T-helper 2 cell treated with Interferon-gamma antibody and Interleukin-4, amounts not matched to agents 100 ng/mL and 5 ng/mL, for 36 hours (primary cell): ENCODE results near the gene TMCC3. TPM values are rescaled to one million over a fixed set of nuclear protein-coding genes. Genes with fewer than 3 reads are reported as not detected.
"Not testable (repeated sequence)": the region's sequence is repeated elsewhere in the genome, so short reads cannot be mapped to it uniquely, and the experiment has no call there.

Source experiments
- intact Hi-C: fragments of 100-400 bp; cut with micrococcal nuclease; formaldehyde crosslinking; loops from one replicate; pipeline ENCODE4 v1.15.1; 2023
- total RNA-seq: library from RNA; stranded (reverse); gene quantifications from 2 replicates; pipeline ENCODE4 v1.2.3, GENCODE V29; 2022

TMCC3 gene
- total RNA-seq, 1 donor from 2014 or later = not detected

DNA sequence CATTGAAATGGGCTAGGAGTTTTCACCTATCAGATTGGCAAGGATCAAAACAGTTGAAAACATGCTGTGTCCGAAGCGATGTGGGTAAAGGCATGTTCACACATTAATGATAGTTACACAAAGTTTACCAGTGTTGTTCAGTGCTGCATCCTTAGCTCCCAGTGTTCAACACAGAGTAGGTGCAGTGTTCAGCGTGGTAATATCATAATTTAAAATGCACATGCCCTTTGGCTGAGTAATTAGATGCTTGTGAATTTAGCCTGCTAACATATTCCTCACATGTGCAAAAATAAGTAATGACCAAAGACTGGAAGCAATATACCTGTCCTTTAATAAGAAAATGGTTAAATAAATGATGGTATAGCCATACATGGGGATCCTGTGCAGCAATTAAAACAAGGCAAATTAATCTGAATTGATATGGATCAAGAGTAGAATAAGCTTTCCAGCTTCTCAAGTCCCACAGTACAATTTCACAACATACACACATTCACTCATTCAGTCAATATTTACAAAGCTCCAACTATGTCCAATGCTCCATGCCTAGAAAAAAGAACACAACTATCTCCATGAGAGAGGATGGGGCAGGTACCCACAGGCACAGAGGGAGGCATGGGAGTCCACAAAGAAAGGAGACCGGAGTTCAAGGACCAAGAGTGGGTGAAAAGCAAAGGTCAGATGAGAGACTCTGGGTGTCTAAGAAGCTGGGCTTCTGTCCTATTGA, 12.8 kb downstream of the TMCC3 start:
- intact Hi-C loops = no loop called here

DNA sequence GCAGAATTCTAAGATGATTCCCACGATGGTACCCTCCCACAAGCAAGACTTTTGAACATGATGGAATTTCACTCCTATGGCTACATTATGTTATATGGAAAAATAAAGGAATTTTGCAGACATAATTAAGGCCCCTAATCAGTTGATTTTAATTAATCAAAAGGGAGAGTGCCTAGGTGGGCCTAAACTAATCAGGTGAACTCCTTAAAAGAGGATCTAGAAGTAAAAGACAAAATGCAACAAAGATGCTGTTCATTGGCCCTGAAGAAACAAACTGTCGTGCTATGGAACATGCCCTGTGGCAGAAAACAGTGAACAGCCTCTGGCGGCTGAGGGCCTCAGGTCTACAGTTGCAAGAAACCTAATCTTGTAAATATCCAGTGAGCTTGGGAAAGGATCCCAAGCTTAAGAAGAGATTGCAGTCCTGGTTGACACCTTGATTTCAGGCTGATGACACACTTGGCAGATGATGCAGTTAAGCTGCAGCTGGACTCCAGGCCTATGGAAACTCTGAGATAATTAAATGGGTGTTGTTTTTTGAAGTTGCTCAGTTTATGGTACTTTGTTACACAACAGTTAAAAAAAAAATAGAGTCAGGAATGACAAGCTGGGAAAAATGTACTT, 13.8 kb downstream of the TMCC3 start:
- intact Hi-C loops = no loop called here

DNA sequence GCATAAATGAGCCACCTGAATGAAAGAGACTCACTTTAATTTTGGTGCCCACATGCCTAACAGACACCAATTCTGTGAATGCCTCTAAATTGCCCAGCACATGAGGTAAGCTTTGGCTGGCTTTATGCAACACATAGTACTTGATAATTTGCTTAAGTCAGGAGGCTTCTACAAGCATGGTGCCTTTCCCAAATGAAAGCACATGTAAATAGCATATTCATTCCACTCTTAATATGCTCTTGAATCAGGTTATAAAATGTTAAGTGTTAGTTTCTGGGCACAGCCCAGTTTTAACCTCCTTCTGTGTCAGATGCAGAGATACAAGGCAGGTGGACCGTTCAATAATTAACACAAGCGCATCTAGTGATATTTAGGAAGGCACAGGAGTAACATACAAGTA, 15.6 kb downstream of the TMCC3 start:
- intact Hi-C loops = no loop called here

DNA sequence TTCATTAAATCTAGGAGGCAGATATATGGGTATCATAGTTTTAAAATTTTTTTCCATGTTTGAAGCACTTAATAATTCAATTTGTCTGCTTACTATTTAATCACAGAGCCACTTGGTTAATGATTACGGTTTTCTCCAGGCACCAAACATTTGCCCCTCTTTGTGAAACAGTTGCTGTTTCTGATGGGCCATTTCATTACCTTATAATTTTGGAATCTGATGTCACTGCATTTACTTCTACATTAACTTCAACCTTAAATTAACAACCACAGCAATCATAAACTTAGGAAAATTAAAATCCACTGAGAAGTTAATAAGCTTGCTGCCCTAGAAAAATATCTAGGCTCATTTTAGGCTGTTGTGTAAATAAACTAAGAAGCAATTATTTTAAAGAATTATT, 17.0 kb downstream of the TMCC3 start:
- intact Hi-C loops = no loop called here

DNA sequence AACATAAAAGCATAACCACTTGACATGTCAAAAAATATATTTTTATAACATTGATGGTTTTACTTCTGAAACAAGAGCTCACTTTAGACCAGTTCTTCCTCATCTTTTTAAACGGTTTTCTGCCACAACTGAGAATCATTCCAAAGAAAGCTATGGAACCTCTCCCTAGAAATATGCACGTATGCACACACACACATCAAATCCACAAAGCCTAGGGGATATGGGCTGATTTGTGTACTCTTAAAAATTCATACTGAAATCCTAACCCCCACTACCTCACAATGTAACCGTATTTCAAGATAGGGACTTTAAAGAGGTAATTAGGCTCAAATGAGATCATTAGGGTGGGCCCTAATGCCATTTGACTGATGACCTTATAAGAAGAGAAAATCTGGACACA, 19.3 kb downstream of the TMCC3 start:
- intact Hi-C loops = no loop called here

DNA sequence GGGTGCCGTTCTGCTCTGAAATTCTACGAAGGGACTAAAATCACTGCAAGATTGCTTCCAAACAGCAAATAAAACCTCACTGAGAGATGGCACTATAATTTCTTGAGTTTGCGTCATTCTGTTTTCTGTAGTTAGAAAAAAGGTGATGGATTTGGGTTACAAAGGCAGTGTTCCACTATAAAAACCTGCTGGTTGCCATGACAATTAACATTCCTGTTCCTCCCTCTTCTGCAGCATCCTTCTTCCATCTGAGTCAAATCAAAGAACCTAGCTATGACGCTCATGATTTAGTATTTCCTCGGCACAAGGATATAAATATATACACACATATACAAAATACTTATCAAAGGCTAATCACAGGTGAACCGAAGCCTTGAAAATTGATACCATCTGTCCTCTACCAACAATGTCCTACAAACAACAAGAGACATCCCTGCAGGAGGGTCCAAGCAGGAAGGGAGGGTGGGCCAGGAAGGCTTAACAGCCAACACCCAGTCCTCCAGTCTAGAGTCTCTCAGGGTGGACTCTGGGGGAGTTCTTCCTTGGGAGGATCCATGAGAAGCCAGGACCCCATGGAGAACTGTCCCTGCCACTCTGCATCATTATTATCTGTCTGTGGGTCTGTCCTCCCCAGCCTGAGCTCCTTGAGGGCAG, 21.4 kb downstream of the TMCC3 start:
- intact Hi-C loops = no loop called here

DNA sequence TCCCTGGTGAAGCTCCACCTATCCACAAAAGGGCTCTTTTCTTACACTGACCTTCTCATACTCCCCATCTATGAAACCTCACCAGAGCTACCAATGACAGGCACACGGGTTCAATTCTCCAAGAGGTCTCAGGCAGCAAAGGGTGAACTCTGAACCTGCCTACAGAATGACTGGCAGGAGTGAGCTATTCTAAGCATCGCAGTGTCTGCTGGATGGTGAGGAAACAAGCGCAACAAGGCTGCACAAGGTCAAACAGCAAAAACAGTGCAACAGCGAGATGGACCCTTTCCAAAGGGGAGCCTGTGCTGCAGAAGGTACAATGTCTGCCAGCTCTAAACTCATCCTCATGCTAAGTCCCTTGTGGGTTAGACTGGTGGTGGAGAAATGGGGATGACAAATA, 22.0 kb downstream of the TMCC3 start:
- intact Hi-C loops = no loop called here

DNA sequence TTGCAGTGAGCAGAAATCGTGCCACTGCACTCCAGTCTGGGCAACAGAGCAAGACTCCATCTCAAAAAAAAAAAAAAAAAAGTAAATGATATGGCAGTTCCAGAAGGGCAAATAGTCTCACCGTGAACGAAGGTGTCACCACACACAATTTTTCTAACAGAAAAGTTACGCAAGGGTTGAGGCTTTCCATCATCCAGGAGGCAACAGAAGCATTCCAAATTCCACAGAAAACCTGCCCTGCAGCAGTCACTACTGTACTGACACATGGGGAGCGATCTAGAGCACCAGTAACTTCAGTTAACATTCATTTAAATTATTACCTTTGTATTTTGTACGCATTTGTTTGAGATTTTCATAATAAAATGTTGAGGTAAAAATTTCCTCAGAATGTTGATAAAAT, 24.8 kb downstream of the TMCC3 start:
- intact Hi-C loops = no loop called here

DNA sequence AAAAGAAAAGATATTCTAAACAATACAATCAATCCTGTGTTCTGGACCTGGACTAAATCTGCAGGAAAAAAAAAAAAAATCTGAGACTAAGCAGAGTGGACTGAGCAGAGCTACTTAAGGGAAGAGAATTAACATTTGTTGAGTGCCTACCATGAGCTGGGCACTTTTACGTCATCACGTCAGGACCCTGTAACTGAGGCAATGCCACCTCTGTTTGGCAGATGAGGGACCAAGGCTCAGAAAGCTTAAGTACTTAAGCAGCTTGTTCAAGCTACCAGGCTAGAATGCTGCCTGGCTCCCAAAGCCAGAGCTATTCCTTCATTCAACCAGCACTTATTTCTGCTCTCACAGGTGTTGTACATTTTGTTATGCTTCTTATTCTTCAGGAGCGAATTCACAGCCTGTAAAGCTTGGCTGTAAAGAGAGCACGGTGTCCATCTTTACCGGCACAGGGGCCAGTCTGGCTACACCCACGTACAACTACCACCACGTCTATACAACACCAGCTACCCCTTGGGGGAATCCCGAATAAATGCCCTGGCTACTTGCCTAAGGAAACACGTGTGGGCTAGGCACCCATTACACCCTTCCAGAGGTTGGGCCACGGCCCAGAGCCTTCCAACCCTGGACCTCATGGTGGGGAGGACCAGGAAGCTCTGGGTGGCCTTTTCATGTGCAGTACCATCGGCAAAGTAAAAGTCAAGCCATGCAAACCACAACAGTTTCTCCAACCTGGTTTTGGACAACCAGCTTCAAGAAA, 27.0 kb downstream of the TMCC3 start:
- intact Hi-C loops = no loop called here

DNA sequence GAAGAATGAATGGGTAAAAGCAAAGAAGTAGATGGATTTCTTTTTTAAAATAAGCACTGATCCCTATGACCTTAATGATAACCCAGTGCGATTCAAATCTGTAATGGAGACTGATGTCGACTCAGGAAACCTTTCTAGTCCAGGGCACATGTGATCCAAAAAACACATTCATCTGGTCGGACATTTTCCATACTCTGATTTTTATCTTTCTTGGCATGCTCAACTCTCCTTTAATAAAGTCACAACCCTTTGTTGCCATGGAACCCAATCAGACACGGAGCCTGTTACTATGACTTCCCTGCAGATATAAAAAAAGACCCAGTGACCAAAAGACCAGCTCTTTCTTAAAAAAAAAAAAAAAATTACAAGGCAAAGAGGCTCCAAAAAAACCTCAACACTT, 27.9 kb downstream of the TMCC3 start:
- intact Hi-C loops = no loop called here

DNA sequence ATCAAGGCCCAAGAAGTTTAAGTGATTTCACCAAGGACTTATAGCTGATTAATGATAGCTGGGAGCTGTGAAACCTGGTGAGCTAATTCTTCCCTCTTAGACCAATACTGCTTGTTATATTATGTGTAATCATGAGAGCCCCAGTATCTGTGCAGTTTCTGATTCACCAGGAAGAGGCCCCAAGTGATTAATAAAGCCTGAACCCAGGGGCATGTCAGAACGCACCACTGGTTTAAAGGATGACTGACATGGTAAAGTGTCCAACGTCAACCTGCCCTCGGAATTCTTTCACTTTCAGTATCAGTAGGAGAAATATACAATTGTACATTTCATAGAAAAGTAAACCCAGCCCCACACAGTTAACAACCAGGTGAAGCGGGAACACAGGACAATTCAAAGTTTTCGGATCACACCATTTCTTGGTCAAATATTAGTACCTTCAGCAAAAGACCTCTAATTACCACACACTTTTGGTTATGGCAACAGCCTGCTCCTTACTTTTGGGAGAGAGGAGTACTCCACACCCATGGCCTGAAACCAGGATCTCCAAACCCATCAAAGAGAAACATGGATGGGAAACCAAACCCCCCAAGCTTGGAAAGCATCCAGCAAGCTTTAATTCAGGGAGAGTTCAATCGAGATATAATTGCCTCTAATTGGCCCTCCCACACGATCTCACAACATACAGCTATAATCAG, 28.5 kb downstream of the TMCC3 start:
- intact Hi-C loops = loop anchor here (2.0 kb wide), 1 partner anchor 23 kb away; no protein-coding TSS in a partner anchor

DNA sequence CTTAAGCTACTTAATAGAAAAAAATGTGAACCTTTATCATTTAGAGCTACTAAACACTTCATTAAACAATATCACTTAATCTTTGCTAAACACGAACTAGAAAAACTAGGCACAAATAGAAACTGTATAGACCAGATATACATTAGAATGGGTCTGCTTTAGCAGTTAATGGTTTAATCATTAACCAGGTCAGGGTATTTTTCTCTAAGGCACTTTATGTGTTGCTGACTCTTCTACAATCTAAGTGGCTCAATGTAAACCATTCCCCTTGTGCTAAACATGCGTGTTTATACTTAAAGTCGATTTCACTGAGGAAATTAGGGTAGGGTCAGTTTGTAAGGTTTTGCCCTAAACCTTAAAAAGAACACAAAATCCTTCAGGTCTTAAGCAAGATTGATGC, 29.7 kb downstream of the TMCC3 start:
- intact Hi-C loops = loop anchor here (2.0 kb wide), 1 partner anchor 24 kb away; no protein-coding TSS in a partner anchor

DNA sequence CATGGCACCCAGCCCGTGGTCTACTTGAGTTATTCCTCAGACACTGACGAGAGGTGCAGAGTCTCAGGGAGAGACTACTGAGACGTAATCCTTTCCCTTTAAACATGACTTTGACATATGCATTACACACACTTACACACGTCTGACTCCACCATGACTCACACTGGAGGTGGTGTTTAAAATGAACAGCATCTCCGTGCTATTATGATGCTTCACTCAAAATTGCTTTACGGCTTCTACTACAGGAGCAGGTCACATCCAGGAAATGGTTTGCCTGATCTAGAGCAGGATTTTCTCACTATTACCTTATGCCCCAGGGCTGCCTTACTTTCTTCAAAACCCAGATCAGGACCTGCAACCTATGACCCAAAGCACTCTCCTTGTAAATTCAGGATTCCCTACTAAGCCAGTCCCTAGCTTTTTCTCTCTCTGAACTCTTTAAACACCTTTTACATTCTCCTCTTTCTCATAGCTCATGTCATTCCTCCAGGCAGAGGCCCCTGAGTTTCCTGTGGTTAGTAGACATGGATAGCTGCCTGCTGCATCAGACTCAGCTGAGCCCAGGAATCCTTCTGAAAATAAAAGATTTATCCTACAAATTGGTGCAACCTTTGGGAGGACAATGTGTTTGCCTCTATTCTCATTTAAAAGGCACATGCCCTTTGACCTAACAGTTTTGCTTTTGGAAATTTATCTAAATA, 31.2 kb downstream of the TMCC3 start:
- intact Hi-C loops = no loop called here

DNA sequence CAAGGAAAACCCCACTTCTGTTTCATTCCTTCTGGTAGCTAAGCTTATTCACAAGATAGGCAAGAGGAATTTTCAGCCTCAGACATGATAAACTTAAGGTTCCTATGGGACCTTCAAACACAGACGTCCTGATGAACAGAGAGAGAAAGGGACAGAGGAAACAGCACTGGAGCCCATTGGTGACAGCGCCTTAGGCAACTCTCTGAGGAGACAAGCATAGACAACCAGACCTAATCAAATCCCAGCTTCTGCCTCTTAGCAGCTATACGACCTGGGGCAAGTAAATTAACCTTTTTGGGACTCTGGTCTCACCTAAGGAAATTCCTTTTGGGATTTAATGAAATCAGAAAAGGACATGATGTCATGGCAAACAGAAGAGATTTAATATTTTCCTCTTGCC, 33.3 kb downstream of the TMCC3 start:
- intact Hi-C loops = no loop called here

DNA sequence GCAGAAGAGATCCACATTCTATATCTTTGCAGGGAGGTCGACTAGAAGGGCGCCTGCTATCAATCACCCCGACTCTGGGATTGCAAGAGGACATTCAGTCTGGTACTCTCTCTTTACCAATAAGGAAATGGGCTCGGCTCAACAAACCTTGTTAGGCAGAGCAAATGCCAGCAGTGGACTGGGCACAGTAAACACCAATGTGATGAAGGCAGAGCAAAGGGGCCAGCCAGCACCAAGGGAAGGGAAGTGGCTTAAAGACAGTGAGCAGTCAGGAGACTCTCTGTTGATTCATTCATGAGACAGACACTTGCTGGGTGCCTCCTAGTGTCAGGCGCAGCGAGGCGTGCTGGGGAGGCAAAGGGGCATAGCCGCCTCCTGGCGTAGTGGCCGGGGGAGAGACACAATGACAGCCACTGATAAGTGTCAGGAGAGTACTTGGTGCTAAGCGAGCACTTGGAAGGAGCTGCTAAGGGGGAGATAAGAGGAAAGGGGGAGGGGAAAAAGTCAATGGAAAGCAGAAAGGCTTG, 34.1 kb downstream of the TMCC3 start:
- intact Hi-C loops = no loop called here

DNA sequence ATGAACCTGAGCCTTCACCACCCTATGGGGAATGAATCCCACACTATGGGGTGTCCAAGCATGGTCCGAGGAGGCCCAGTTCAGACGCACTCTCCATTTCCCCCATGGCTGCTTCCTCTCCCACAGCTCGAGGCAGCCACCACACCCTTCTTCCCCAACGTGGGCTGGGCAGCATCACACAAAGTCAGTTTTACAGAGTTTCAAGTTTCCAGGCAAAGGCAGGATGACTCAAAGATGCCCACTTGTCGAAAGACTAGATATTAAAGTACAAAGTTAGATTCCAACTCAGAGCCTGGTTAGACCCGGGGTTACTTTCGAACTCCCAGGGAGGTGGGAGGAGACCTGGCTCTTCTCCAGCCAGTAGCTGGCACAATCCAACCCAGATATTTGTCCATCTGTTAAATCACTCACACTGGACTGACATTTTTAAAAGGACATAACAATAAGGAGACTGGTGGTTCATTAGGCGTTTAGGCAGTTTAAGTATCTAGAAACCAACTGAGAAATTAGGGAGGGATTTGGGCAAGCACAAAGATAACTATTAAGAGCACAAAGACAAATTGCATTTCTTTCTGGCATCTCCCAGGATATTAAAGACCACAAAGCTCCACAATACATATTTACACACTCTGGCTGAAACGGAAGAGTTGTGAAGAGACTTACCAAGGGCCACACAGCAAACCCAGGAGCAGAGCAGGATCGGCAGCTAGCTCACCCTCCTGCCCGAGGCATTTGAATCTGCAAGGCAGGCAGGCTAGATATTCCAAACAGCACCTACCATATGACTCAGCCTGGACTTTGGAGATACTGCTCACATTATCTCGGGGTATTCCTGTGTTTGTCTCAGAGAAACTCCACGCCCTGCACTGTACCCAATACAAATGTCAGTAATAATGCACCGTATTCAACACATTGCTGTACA, 34.8 kb downstream of the TMCC3 start:
- intact Hi-C loops = no loop called here

DNA sequence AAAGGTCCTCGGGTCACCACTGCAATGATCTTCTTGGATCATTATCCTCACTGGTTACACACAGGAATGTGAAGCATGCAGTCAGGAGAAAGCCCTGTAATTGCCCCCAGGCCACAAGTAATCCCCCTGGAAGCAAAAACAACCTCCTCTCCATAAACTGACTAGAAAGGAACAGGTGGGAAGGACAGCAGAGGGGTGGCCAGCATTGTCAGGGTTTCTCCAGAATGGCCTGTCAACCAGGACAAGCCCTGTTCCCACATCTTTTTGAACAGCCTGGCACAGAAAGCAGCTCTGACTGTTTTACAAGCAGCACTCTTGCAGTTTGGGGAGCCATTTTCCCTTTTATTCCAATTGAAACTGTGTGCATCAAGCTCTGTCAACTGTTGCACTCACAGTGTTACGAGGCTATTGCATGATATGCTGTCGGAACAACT, 36.1 kb downstream of the TMCC3 start:
- intact Hi-C loops = no loop called here

DNA sequence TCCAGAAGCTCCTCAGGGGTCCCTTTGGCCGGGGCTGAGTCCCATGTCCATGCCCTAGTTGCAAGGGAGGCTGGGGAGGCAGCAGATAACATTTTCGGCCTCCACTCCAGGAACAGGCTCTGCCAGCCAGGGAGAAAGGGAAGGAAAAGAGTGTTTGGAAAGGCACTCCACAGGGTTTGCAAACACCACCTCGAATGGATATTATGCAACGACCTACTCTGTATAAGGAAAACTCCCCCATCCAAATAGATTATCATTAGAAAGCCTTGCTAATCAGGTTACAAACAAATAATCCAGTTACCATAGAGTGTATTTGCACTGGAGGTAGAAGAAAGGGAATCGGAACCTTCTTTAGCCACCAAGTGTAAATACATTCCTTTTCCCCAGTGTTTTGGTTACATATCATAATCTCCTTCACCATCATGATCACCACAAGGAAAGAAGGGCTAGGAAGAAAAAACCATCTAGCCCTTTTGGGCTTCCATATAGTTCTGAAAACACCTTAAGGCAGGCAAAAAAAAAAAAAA, 40.4 kb downstream of the TMCC3 start:
- intact Hi-C loops = no loop called here

DNA sequence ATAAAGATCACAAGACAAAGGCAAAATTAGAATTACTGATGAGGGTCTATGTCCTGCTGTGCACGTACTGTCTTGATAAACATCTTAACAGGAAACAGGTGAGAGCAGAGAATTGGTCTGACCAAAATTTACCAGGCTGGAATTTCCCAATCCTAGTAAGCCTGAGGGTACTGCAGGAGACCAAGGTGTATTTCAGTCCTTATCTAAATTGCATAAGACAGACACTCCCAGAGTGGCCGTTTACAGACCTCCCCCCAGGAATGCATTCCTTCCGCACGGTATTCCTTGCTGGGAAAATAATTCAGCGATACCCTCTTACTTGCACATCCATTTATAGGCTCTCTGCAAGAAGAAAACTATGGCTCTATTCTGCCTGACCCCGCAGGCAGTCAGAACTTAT, 43.5 kb downstream of the TMCC3 start:
- intact Hi-C loops = not testable (repeated sequence)
